ENCODE data around the gene TMEM59L. TPM values are rescaled to one million over a fixed set of nuclear protein-coding genes. Genes with fewer than 3 reads are reported as not detected.

The TMEM59L gene
- total RNA-seq, 3 donors from 2014 or later (not counting 1 experiment from before 2014, with no cell fraction given), result not detected

- H3K4me1 ChIP-seq (ENCODE audit: control insufficient read depth, insufficient read depth, low read length), result peaks cover 12% of the 10 kb centered on the region
- no peak for ATAC-seq
- DNase-seq, result no peak
- Mint-ChIP-seq H3K36me3 (no peaks in the 10 kb centered on the region), H3K27me3 (ENCODE audit: low read depth in 2 of 2) (no peaks in the 10 kb centered on the region), H3K4me3 (no peak overlapping the region), H3K4me1 (peaks cover 6 to 13% of the 10 kb centered on the region in 2 donors), H3K9me3 (no peaks in the 10 kb centered on the region), H3K27ac (no peak overlapping the region)
- H3K36me3 ChIP-seq (ENCODE audit: control insufficient read depth, insufficient read depth, low read length), result peaks cover 27% of the 10 kb centered on the region
- no peaks in the 10 kb centered on the region for H3K27me3 ChIP-seq (ENCODE audit: control insufficient read depth, insufficient read depth, low read length)
- WGBS (ENCODE audit: insufficient coverage), result 95% methylated on average over 21 of the region's 21 CpGs
- no peak for TF ChIP-seq CTCF (IDR thresholded peaks at IDR 0.05)
- no peaks in the 10 kb centered on the region for H3K9me3 ChIP-seq (ENCODE audit: control insufficient read depth, insufficient read depth, low read length)
- no peak overlapping the region for H3K4me3 ChIP-seq (ENCODE audit: low read length)
- intact Hi-C loops (cut with micrococcal nuclease), result no loop called here
- no peak overlapping the region for H3K27ac ChIP-seq (ENCODE audit: low read length)
Observed at GRCh38 chr19:18577365-18577914, 35.2 kb upstream of the TMEM59L start.

GRCh38 chr19:18580311-18580710 is 32.4 kb upstream of the TMEM59L start:
- Histone ChIP-seq H3K9me3 (ENCODE audit: control insufficient read depth, insufficient read depth, low read length) (no peaks in the 10 kb centered on the region), H3K36me3 (ENCODE audit: control insufficient read depth, insufficient read depth, low read length) (peaks cover 10% of the 10 kb centered on the region), H3K4me1 (ENCODE audit: control insufficient read depth, insufficient read depth, low read length) (no peaks in the 10 kb centered on the region), H3K27ac (ENCODE audit: low read length) (no peak overlapping the region), H3K4me3 (ENCODE audit: low read length) (no peak overlapping the region), H3K27me3 (ENCODE audit: control insufficient read depth, insufficient read depth, low read length) (no peaks in the 10 kb centered on the region)
- Mint-ChIP-seq H3K4me1 (peaks cover 0 to under 1% of the 10 kb centered on the region in 2 donors), H3K27me3 (ENCODE audit: low read depth in 2 of 2) (peaks cover 0 to 4% of the 10 kb centered on the region in 2 donors), H3K4me3 (no peak overlapping the region), H3K27ac (no peak overlapping the region), H3K9me3 (no peaks in the 10 kb centered on the region), H3K36me3 (no peaks in the 10 kb centered on the region)
- no peak for ATAC-seq
- TF ChIP-seq CTCF (IDR thresholded peaks at IDR 0.05), result no peak
- DNase-seq, result no peak
- WGBS (ENCODE audit: insufficient coverage), result 81% methylated on average over 7 of the region's 7 CpGs
- intact Hi-C loops (cut with micrococcal nuclease), result no loop called here

- no peaks in the 10 kb centered on the region for H3K36me3 Mint-ChIP-seq
- Histone ChIP-seq H3K27ac (ENCODE audit: low read length) (no peak overlapping the region), H3K9me3 (ENCODE audit: control insufficient read depth, insufficient read depth, low read length) (no peaks in the 10 kb centered on the region), H3K4me1 (ENCODE audit: control insufficient read depth, insufficient read depth, low read length) (peaks cover 29% of the 10 kb centered on the region), H3K27me3 (ENCODE audit: control insufficient read depth, insufficient read depth, low read length) (no peaks in the 10 kb centered on the region), H3K4me3 (ENCODE audit: low read length) (no peak overlapping the region), H3K36me3 (ENCODE audit: control insufficient read depth, insufficient read depth, low read length) (peaks cover 4% of the 10 kb centered on the region)
- peaks cover 0 to 4% of the 10 kb centered on the region in 2 donors for H3K27me3 Mint-ChIP-seq (ENCODE audit: low read depth in 2 of 2)
- intact Hi-C loops (cut with micrococcal nuclease), result loop anchor here (5.0 kb wide), 1 partner anchor 109 kb away; no protein-coding TSS in a partner anchor
- H3K9me3 Mint-ChIP-seq, result no peaks in the 10 kb centered on the region
- DNase-seq, result no peak
- no peak overlapping the region for H3K4me3 Mint-ChIP-seq
- WGBS (ENCODE audit: insufficient coverage), result 25% methylated on average over 1 of the region's 2 CpGs
- peaks cover 9 to 28% of the 10 kb centered on the region in 2 donors for H3K4me1 Mint-ChIP-seq
- no peak for TF ChIP-seq CTCF (IDR thresholded peaks at IDR 0.05)
- no peak overlapping the region for H3K27ac Mint-ChIP-seq
- ATAC-seq, result no peak
Observed at GRCh38 chr19:18586306-18586705, 26.4 kb upstream of the TMEM59L start.

GRCh38 chr19:18587561-18587960 is 25.1 kb upstream of the TMEM59L start:
- H3K27ac Mint-ChIP-seq, result peak overlapping the region in 1 of 2 donors; percentile 86
- no peak overlapping the region for H3K4me3 ChIP-seq (ENCODE audit: low read length)

More at GRCh38 chr19:18587561-18587960, 25.1 kb upstream of the TMEM59L start:
- H3K27me3 Mint-ChIP-seq (ENCODE audit: low read depth in 2 of 2), result peaks cover 0 to 4% of the 10 kb centered on the region in 2 donors
- peak in 1 of 2 donors; percentile 28 for DNase-seq
- no peak for TF ChIP-seq CTCF (IDR thresholded peaks at IDR 0.05)
- H3K36me3 Mint-ChIP-seq, result no peaks in the 10 kb centered on the region
- H3K27ac ChIP-seq (ENCODE audit: low read length), result peak overlapping the region; percentile 77
- WGBS (ENCODE audit: insufficient coverage), result 78% methylated on average over 10 of the region's 12 CpGs
- no peak for ATAC-seq
- intact Hi-C loops (cut with micrococcal nuclease), result loop anchor here (5.0 kb wide), 1 partner anchor 110 kb away; no protein-coding TSS in a partner anchor
- peaks cover 9 to 28% of the 10 kb centered on the region in 2 donors for H3K4me1 Mint-ChIP-seq
- peaks cover 4% of the 10 kb centered on the region for H3K36me3 ChIP-seq (ENCODE audit: control insufficient read depth, insufficient read depth, low read length)
- peaks cover 29% of the 10 kb centered on the region for H3K4me1 ChIP-seq (ENCODE audit: control insufficient read depth, insufficient read depth, low read length)
- H3K27me3 ChIP-seq (ENCODE audit: control insufficient read depth, insufficient read depth, low read length), result no peaks in the 10 kb centered on the region
- no peaks in the 10 kb centered on the region for H3K9me3 ChIP-seq (ENCODE audit: control insufficient read depth, insufficient read depth, low read length)
- no peaks in the 10 kb centered on the region for H3K9me3 Mint-ChIP-seq
- H3K4me3 Mint-ChIP-seq, result peak overlapping the region; percentile 21

All from natural killer cell (primary cell).